GM13977 (cell line): ENCODE data around the gene CLEC20A.

Experiments used
- DNase-seq: peaks from one replicate; pipeline ENCODE4 v3.0.0; 2012; ENCODE audit warnings: low spot score
- in situ Hi-C: fragments of 300-500 bp; cut with MboI; formaldehyde crosslinking; loops from one replicate; pipeline ENCODE4 v1.12.0; 2022; ENCODE audit warnings: low sequenced_read_pairs, low pct_unique_long_range_greater_than_20kb, mixed read lengths, inconsistent platforms; ENCODE audit not compliant: unreplicated experiment
- TF ChIP-seq, protein P1 (sequence below): IDR thresholded peaks from 2 replicates; pipeline ENCODE4 v1.5.1; 2012; ENCODE audit warnings: mild to moderate bottlenecking, control low read depth; ENCODE audit not compliant: insufficient read depth; ENCODE audit errors: extremely low read depth, missing control alignments

Gene CLEC20A

DNA sequence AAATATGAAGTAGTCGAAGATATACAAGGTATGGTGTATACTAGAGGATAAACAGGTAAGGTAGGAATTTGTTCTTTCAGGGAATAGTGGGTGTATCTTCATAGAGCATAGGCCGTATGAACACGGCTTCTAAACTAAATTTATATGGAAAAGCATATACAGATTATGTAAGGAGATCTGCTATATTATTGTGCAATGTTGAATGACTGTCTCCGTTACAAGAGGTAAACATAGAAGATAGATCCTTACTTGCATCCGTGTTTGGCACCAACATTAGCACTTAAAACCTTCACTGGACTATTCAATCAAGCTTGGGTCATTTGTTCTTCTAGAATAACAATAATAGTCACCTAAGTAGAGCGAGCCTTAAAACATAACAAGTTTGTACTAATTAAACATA, 45.9 kb downstream of the CLEC20A start:
- in situ Hi-C loops, result no loop called here
- TF ChIP-seq, protein P1, sequence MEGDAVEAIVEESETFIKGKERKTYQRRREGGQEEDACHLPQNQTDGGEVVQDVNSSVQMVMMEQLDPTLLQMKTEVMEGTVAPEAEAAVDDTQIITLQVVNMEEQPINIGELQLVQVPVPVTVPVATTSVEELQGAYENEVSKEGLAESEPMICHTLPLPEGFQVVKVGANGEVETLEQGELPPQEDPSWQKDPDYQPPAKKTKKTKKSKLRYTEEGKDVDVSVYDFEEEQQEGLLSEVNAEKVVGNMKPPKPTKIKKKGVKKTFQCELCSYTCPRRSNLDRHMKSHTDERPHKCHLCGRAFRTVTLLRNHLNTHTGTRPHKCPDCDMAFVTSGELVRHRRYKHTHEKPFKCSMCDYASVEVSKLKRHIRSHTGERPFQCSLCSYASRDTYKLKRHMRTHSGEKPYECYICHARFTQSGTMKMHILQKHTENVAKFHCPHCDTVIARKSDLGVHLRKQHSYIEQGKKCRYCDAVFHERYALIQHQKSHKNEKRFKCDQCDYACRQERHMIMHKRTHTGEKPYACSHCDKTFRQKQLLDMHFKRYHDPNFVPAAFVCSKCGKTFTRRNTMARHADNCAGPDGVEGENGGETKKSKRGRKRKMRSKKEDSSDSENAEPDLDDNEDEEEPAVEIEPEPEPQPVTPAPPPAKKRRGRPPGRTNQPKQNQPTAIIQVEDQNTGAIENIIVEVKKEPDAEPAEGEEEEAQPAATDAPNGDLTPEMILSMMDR, result no peak
- no peak for DNase-seq

DNA sequence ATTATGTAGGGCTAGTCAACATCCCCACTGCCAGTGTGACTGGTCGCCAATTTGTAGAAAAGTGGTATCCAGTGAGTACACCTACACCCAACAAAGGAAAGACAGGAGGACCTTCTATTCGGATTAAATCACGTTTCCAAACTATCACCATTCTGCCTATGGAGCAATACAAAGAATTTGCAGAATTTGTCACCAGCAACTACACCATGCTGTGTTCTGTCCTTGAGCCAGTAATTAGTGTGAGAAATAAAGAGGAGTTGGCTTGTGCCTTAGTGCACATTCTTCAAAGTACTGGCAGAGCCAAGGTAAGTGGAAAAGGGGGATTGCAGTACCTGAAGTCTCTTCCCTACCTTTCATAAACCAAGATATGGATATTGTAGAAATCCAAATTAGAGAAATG, 53.8 kb downstream of the CLEC20A start:
- no peak for DNase-seq
- TF ChIP-seq, protein P1, result no peak
- in situ Hi-C loops, result no loop called here

DNA sequence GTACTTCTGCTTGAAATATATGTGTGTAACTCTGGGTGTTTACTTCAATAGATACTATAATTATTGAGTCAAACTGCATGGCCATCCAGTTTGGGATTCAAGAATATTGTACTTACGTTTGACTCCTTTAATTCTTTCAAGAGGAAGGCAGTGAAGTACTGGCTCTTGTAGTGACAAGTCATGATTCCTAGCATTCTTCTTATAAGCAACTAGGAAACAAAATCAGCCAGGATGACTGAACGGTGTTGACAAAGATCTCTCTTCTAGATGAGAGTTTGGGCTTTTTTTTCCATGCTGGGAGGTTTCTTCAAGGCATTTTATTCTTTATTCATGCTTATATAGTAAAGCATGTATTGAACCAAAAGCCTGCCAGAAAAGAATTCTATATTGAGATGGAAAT, 58.3 kb downstream of the CLEC20A start:
- DNase-seq, result no peak
- TF ChIP-seq, protein P1, result no peak
- in situ Hi-C loops, result no loop called here

DNA sequence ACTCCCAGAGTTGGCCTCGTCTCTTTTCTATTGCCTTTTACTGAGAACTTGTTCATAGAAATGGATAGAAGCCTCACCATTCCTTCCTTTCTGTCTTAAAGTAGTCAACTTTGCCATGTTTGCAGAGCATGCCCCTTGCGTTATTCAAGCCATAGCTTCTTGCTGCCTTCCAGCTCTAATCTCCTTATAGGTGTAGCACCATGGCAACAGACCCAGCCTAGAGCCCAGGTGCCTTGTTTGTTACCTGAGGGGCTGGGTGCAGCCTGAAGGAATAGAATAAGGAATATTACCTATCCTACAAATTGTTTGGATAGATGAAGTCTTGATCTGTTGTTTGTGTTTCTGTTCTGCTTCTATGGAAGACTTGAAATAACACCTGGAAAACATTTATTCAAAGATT, 59.9 kb downstream of the CLEC20A start:
- no peak for DNase-seq
- TF ChIP-seq, protein P1, result no peak
- in situ Hi-C loops, result no loop called here

DNA sequence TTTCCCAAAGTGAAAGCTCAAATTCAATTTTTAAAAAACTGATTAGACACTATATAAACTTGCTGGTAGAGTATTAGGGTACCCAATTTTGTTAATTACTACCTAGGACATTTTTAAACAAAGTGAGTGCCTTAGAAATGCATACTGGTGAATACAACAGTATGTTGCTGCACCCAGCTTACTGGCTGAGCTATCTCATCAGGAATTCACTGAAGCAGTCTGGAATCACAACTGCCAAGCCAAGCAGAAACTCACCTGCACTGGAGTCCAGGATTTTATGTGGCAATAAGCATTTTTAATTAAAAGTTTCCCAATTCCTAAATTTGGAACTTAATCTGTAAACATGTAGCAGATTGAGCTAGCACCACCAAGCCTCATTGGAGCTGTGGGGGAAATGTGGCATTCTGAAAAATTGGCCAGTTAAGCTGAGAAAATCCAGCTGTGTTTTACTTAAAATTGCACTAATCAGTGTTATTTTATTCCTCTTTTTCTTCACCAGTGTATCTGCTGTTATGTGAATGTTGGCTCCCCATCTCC, 61.8 kb downstream of the CLEC20A start:
- DNase-seq, result no peak
- TF ChIP-seq, protein P1, result no peak
- in situ Hi-C loops, result no loop called here

DNA sequence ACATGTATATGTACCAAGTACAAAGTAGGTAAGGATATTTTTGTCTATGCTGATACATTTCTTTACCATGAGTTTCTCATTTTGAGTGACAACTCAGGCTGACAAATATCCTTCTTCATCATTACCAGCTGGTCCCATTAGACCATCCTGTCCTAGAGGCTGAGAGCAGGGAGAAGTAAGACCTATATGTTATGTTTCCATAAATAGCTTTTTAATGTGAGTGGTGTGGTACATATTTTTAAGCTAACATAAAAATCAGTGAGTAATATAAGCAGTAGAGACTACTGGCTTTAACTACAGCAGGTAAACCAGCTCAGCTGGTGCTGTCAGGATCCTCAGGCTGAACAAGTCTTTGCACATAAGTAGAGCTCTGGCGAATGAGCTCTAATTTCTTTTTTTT, 62.4 kb downstream of the CLEC20A start:
- TF ChIP-seq, protein P1, result no peak
- no peak for DNase-seq
- in situ Hi-C loops, result no loop called here
